Progenitor cell of endocrine pancreas (in vitro differentiated cells): Measurements from ENCODE around the gene PIP5K1B. TPM values are rescaled to one million over a fixed set of nuclear protein-coding genes. Genes with fewer than 3 reads are reported as not detected.

ENCODE experiments used
- DNase-seq: peaks from one replicate; pipeline ENCODE4 v3.0.0; 2021; ENCODE audit warnings: low spot score; ENCODE audit not compliant: unreplicated experiment
- H3K27ac Mint-ChIP-seq: 2 replicates; pipeline ENCODE4 v1.8.0; 2021; ENCODE audit warnings: mild to moderate bottlenecking, moderate library complexity, mixed read lengths
- H3K27me3 Mint-ChIP-seq: 2 replicates; pipeline ENCODE4 v1.8.0; 2021; ENCODE audit warnings: mixed read lengths
- H3K36me3 Mint-ChIP-seq: 2 replicates; pipeline ENCODE4 v1.8.0; 2022; ENCODE audit warnings: mixed read lengths; ENCODE audit not compliant: insufficient read depth
- H3K4me1 Mint-ChIP-seq: 2 replicates; pipeline ENCODE4 v1.8.0; 2021; ENCODE audit warnings: low read depth, mixed read lengths
- H3K4me3 Mint-ChIP-seq: 2 replicates; pipeline ENCODE4 v1.8.0; 2021; ENCODE audit warnings: low read depth, mild to moderate bottlenecking, moderate library complexity, mixed read lengths
- H3K9me3 Mint-ChIP-seq: 2 replicates; pipeline ENCODE4 v1.8.0; 2021; ENCODE audit warnings: low read depth, mixed read lengths
- CTCF ChIP-seq: fragments of 200-600 bp; sonication (generic); IDR thresholded peaks from one replicate; pipeline ENCODE4 v1.5.0; 2021; ENCODE audit warnings: antibody characterized with exemption, mild to moderate bottlenecking; ENCODE audit not compliant: unreplicated experiment
- total RNA-seq: library from RNA; stranded (reverse); gene quantifications from 2 replicates; pipeline ENCODE4 v1.2.1, GENCODE V29; 2021

Gene PIP5K1B
- total RNA-seq, 1 donor from 2014 or later, result 1.5 TPM

GRCh38 chr9:68749579-68750159, 44.6 kb downstream of the PIP5K1B start:
- H3K27me3 Mint-ChIP-seq, result no peaks in the 10 kb centered on the region
- no peaks in the 10 kb centered on the region for H3K36me3 Mint-ChIP-seq
- DNase-seq, result no peak
- no peak overlapping the region for H3K27ac Mint-ChIP-seq
- H3K4me3 Mint-ChIP-seq, result no peak overlapping the region
- no peaks in the 10 kb centered on the region for H3K9me3 Mint-ChIP-seq
- TF ChIP-seq CTCF, result no peak
- no peaks in the 10 kb centered on the region for H3K4me1 Mint-ChIP-seq

GRCh38 chr9:68750255-68750654, 45.2 kb downstream of the PIP5K1B start:
- Mint-ChIP-seq H3K4me1 (no peaks in the 10 kb centered on the region), H3K36me3 (no peaks in the 10 kb centered on the region), H3K4me3 (no peak overlapping the region), H3K27ac (no peak overlapping the region), H3K9me3 (no peaks in the 10 kb centered on the region), H3K27me3 (no peaks in the 10 kb centered on the region)
- TF ChIP-seq CTCF, result no peak
- no peak for DNase-seq

- TF ChIP-seq CTCF, result no peak
- Mint-ChIP-seq H3K4me1 (no peaks in the 10 kb centered on the region), H3K4me3 (no peak overlapping the region), H3K27ac (no peak overlapping the region), H3K36me3 (no peaks in the 10 kb centered on the region), H3K9me3 (no peaks in the 10 kb centered on the region), H3K27me3 (no peaks in the 10 kb centered on the region)
- DNase-seq, result no peak
Observed at GRCh38 chr9:68750786-68751185, 45.7 kb downstream of the PIP5K1B start.

GRCh38 chr9:68751556-68751955, 46.5 kb downstream of the PIP5K1B start:
- TF ChIP-seq CTCF, result no peak
- Mint-ChIP-seq H3K9me3 (no peaks in the 10 kb centered on the region), H3K36me3 (no peaks in the 10 kb centered on the region), H3K27me3 (no peaks in the 10 kb centered on the region), H3K4me3 (no peak overlapping the region), H3K27ac (no peak overlapping the region), H3K4me1 (no peaks in the 10 kb centered on the region)
- DNase-seq, result no peak

GRCh38 chr9:68755051-68755450, 50.0 kb downstream of the PIP5K1B start:
- no peak overlapping the region for H3K27ac Mint-ChIP-seq

More at GRCh38 chr9:68755051-68755450, 50.0 kb downstream of the PIP5K1B start:
- no peaks in the 10 kb centered on the region for H3K36me3 Mint-ChIP-seq
- no peak for DNase-seq
- H3K4me1 Mint-ChIP-seq, result no peaks in the 10 kb centered on the region
- no peak overlapping the region for H3K4me3 Mint-ChIP-seq
- no peaks in the 10 kb centered on the region for H3K27me3 Mint-ChIP-seq
- H3K9me3 Mint-ChIP-seq, result peaks cover 9% of the 10 kb centered on the region
- no peak for TF ChIP-seq CTCF
